HepG2 (cell line): ENCODE data around the gene FITM2. TPM values are rescaled to one million over a fixed set of nuclear protein-coding genes. Genes with fewer than 3 reads are reported as not detected.
"Not testable (repeated sequence)": the region's sequence is repeated elsewhere in the genome, so short reads cannot be mapped to it uniquely, and the experiment has no call there.

Experiments used
- ATAC-seq: fragments of 200-7000 bp; cut with Tn5 transposase; 3 replicates; pipeline ENCODE4 v1.9.1; 2020; ENCODE audit warnings: mild to moderate bottlenecking, moderate library complexity
- BruUV-seq: library from RNA; stranded (reverse); fragments of 400-500 nt; replicated peaks from 2 replicates; lab custom pipeline; 2021; lab: Mats Ljungman, UMichigan
- CTCF ChIA-PET: fragments of 300-600 bp; formaldehyde crosslinking; extraction: SDS; loops from one replicate; lab custom pipeline; 2021; ENCODE audit warnings: low total read pairs, inconsistent platforms, low intra/inter-chr PET ratio; lab: Yijun Ruan, JAX
- POLR2A ChIA-PET: fragments of 350-600 bp; sonication (Branson Sonifier 250); formaldehyde crosslinking; loops from one replicate; lab custom pipeline; 2020; ENCODE audit warnings: antibody characterized with exemption, inconsistent platforms; lab: Yijun Ruan, JAX
- DNase-seq: peaks from one replicate; pipeline ENCODE4 v3.0.0-alpha.2; 2015; ENCODE audit warnings: low spot score
- FAIRE-seq: peaks from 3 replicates; lab custom pipeline; 2011; peaks lifted over from hg19 to GRCh38; lab: Jason Lieb, UNC
- H2AFZ ChIP-seq: one replicate; pipeline ENCODE4 v1.6.1; 2011; ENCODE audit warnings: low read length, inconsistent platforms
- H3K27ac ChIP-seq: fragments of 300-600 bp; 3 replicates; pipeline ENCODE4 v1.8.0; 2011; ENCODE audit warnings: mixed run types, mild to moderate bottlenecking, mixed read lengths, low read length, inconsistent platforms; ENCODE audit not compliant: insufficient read depth; ENCODE audit errors: extremely low read length
- H3K27me3 ChIP-seq, 2 experiments: fragments of 200-600 bp in 1 of 2; 2 replicates in 1 of 2; 3 replicates in 1 of 2; pipeline versions ENCODE4 v1.6.0 to v1.8.0; 2011; ENCODE audit warnings: low read length in 2 of 2, mild to moderate bottlenecking in 2 of 2, moderate library complexity in 2 of 2, inconsistent platforms in 1 of 2; ENCODE audit not compliant: insufficient read depth in 2 of 2, control insufficient read depth in 1 of 2
- H3K36me3 ChIP-seq, 2 experiments: fragments of 200-600 bp in 1 of 2; replicated peaks in 1 of 2; 2 replicates in 1 of 2; 3 replicates in 1 of 2; pipeline versions ENCODE4 v1.5.1 to v1.8.0; 2011; ENCODE audit warnings: low read length in 2 of 2, inconsistent platforms in 1 of 2; ENCODE audit not compliant: insufficient read depth in 2 of 2, control insufficient read depth in 1 of 2
- H3K4me1 ChIP-seq: 2 replicates; pipeline ENCODE4 v1.5.1; 2012; ENCODE audit warnings: low read length, inconsistent platforms; ENCODE audit not compliant: insufficient read depth
- H3K4me2 ChIP-seq: 2 replicates; pipeline ENCODE4 v1.6.0; 2011; ENCODE audit warnings: low read depth, low read length, inconsistent platforms
- H3K4me3 ChIP-seq, 3 experiments: fragments of 200-600 bp in 1 of 3; sonication (generic), shearing (Covaris generic) in 1 of 3; replicated peaks in 1 of 3; 2 replicates each; pipeline ENCODE4 v1.5.1; 2011 to 2016; ENCODE audit warnings: low read length in 3 of 3, inconsistent platforms in 2 of 3, low read depth in 2 of 3, mild to moderate bottlenecking in 2 of 3, control low read depth in 1 of 3, mixed read lengths in 1 of 3; ENCODE audit not compliant: insufficient read depth in 1 of 3
- H3K79me2 ChIP-seq: one replicate; pipeline ENCODE4 v1.6.1; 2011; ENCODE audit warnings: low read length, inconsistent platforms; ENCODE audit not compliant: insufficient read depth
- H3K9ac ChIP-seq: 2 replicates; pipeline ENCODE4 v1.6.0; 2011; ENCODE audit warnings: mild to moderate bottlenecking, low read depth, low read length, inconsistent platforms; ENCODE audit not compliant: insufficient read depth
- H3K9me3 ChIP-seq: 2 replicates; pipeline ENCODE4 v1.5.1; 2012; ENCODE audit warnings: mild to moderate bottlenecking, low read length
- H4K20me1 ChIP-seq: 2 replicates; pipeline ENCODE4 v1.6.0; 2011; ENCODE audit warnings: inconsistent platforms, mild to moderate bottlenecking, low read length, moderate library complexity; ENCODE audit not compliant: insufficient read depth
- CEBPG ChIP-seq: IDR thresholded peaks from 2 replicates; pipeline ENCODE4 v1.6.1; 2016
- CHD4 ChIP-seq: fragments of 200-600 bp; sonication (generic); IDR thresholded peaks from 2 replicates; pipeline ENCODE4 v1.7.0; 2017; ENCODE audit warnings: mild to moderate bottlenecking, low read length, borderline replicate concordance
- DZIP1 ChIP-seq: sonication (generic); formaldehyde crosslinking; IDR thresholded peaks from 2 replicates; pipeline ENCODE4 v1.5.0; 2020; ENCODE audit warnings: mild to moderate bottlenecking, missing genetic modification reagents
- KLF6 ChIP-seq: IDR thresholded peaks from 2 replicates; pipeline ENCODE4 v1.8.0; 2016; ENCODE audit warnings: missing biosample characterization, missing genetic modification reagents
- MTF2 ChIP-seq: sonication (generic); formaldehyde crosslinking; IDR thresholded peaks from 2 replicates; pipeline ENCODE4 v1.5.0; 2020; ENCODE audit warnings: missing genetic modification reagents, borderline replicate concordance
- NR2F2 ChIP-seq: IDR thresholded peaks from 2 replicates; pipeline ENCODE4 v1.6.1; 2012; ENCODE audit warnings: low read depth, inconsistent platforms, borderline replicate concordance
- PHF8 ChIP-seq: sonication (generic); formaldehyde crosslinking; IDR thresholded peaks from 2 replicates; pipeline ENCODE4 v1.5.0; 2020; ENCODE audit warnings: missing genetic modification reagents
- RARA ChIP-seq: IDR thresholded peaks from 2 replicates; pipeline ENCODE4 v1.6.1; 2016; ENCODE audit warnings: missing genetic modification reagents, missing compliant biosample characterization
- TP53 ChIP-seq: sonication (generic); formaldehyde crosslinking; conservative IDR thresholded peaks from 2 replicates; pipeline ENCODE4 v1.4.0; 2020; ENCODE audit warnings: missing genetic modification reagents
- ZBTB7A ChIP-seq: sonication (generic); formaldehyde crosslinking; IDR thresholded peaks from 2 replicates; pipeline ENCODE4 v1.8.0; 2022; ENCODE audit warnings: mild to moderate bottlenecking, missing genetic modification reagents
- ZFP91 ChIP-seq: sonication (generic); formaldehyde crosslinking; IDR thresholded peaks from 2 replicates; pipeline ENCODE4 v1.9.0; 2022; ENCODE audit warnings: missing genetic modification reagents, mild to moderate bottlenecking, borderline replicate concordance
- ZNF121 ChIP-seq: sonication (generic); formaldehyde crosslinking; IDR thresholded peaks from 2 replicates; pipeline ENCODE4 v1.5.0; 2020; ENCODE audit warnings: mild to moderate bottlenecking, missing genetic modification reagents
- ZNF354B ChIP-seq: sonication (generic); formaldehyde crosslinking; IDR thresholded peaks from 2 replicates; pipeline ENCODE4 v1.8.0; 2022; ENCODE audit warnings: mild to moderate bottlenecking, missing genetic modification reagents
- ZNF629 ChIP-seq: sonication (generic); formaldehyde crosslinking; conservative IDR thresholded peaks from 2 replicates; pipeline ENCODE4 v1.5.0; 2020; ENCODE audit warnings: missing genetic modification reagents
- ZNF749 ChIP-seq: sonication (generic); formaldehyde crosslinking; IDR thresholded peaks from 2 replicates; pipeline ENCODE4 v1.8.0; 2022; ENCODE audit warnings: mild to moderate bottlenecking, missing genetic modification reagents, moderate library complexity, borderline replicate concordance
- ZNF782 ChIP-seq: sonication (generic); formaldehyde crosslinking; IDR thresholded peaks from 2 replicates; pipeline ENCODE4 v1.4.0; 2020; ENCODE audit warnings: missing genetic modification reagents, mild to moderate bottlenecking, borderline replicate concordance
- WGBS: methylation state at CpG from one replicate; pipeline ENCODE4 v1.1.6; 2017; ENCODE audit warnings: low lambda C conversion rate; 5-methylcytosine and 5-hydroxymethylcytosine counted together
- in situ Hi-C: cut with HindIII; loops from 2 replicates; pipeline ENCODE4 v1.10.0; 2017; ENCODE audit warnings: low pct_unique_long_range_greater_than_20kb; ENCODE audit not compliant: extremely low pct_ligation_motif_present
- intact Hi-C: fragments of 100-400 bp; cut with micrococcal nuclease; formaldehyde crosslinking; loops from one replicate; pipeline ENCODE4 v1.10.0; 2022; ENCODE audit not compliant: unreplicated experiment
- polyA plus RNA-seq, 8 experiments: library from polyadenylated mRNA; depleted of rRNA in 3 of 8; stranded (reverse) in 7 of 8; unstranded in 1 of 8; fragments of >200 nt; fragmentation: Illumina TruSeq in 4 of 8; extraction: Trizol in 4 of 8; gene quantifications; 2 replicates each; pipeline versions ENCODE4 v1.2.1 to v1.2.3, GENCODE V29; 2011 to 2016; ENCODE audit warnings: low read depth in 4 of 8, missing spikeins in 1 of 8, mixed read lengths in 1 of 8; ENCODE audit not compliant: insufficient read depth in 1 of 8
- total RNA-seq, 5 experiments: library from RNA; depleted of rRNA; stranded (reverse); fragments of >200 nt; fragmentation: Illumina TruSeq; extraction: Trizol; gene quantifications; 2 replicates each; pipeline ENCODE4 v1.2.3, GENCODE V29; 2016; ENCODE audit warnings: low read depth in 1 of 5

FITM2 gene
- total and polyA plus RNA-seq, 2 of the 13 experiments (the other 11 are each of a cell fraction or from before 2014, with no cell fraction given) = 9.6 to 24.5 TPM

GRCh38 chr20:44299011-44299535 lies 11.9 kb downstream of the FITM2 start:
- peak; percentile 25; the same call in 1 of the 2 replicates for TF ChIP-seq ZFP91 (CRISPR knock-in tag)
- H3K27ac ChIP-seq, H3K27me3 ChIP-seq, H3K9me3 ChIP-seq, H3K9ac ChIP-seq, H4K20me1 ChIP-seq, in situ Hi-C loops, intact Hi-C loops, H3K4me3 ChIP-seq, ATAC-seq, FAIRE-seq, H2AFZ ChIP-seq, H3K36me3 ChIP-seq, BruUV-seq, CTCF ChIA-PET, DNase-seq, H3K4me2 ChIP-seq, H3K79me2 ChIP-seq: not testable (repeated sequence)
- peaks cover 27% of the 10 kb centered on the region for H3K4me1 ChIP-seq
- POLR2A ChIA-PET = interaction anchor here (1.1 to 1.9 kb wide), 2 partner anchors 8 to 11 kb away, joined by 3 to 11 read pairs; partner anchors contain the start of gene FITM2
- WGBS = 98% methylated on average over 37 of the region's 42 CpGs

DNA sequence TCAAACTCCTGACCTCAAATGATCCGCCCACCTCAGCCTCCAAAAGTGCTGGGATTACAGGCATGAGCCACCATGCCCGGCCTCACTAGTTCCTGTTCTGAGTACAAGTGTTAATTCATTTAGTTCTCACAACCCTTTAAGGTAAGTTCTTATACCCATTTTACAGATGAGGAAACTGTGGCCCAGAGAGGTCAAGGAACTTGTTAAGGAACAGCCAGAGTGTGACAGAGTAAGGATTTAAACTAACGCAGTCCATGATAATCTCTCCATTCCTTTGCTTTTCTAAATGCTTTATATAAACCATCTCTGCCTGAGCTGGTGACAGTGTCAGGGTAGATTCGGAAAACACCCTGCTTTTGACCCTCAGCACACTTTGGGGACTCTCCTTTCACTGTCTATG lies 13.3 kb downstream of the FITM2 start:
- Histone ChIP-seq H3K27me3 (no peaks in the 10 kb centered on the region), H2AFZ (no peak overlapping the region), H3K27ac (no peak overlapping the region), H3K9me3 (no peaks in the 10 kb centered on the region), H3K79me2 (no peaks in the 10 kb centered on the region), H3K4me2 (no peak overlapping the region), H4K20me1 (no peaks in the 10 kb centered on the region), H3K4me1 (peaks cover 19% of the 10 kb centered on the region), H3K4me3 (no peak overlapping the region), H3K9ac (no peak overlapping the region), H3K36me3 (no peaks in the 10 kb centered on the region)
- no peak for FAIRE-seq
- DNase-seq = no peak
- CTCF ChIA-PET = no interaction called here
- in situ Hi-C loops (no loop called here), intact Hi-C loops (no loop called here)
- POLR2A ChIA-PET = no interaction called here
- 94% methylated on average over 4 of the region's 4 CpGs for WGBS
- no TSS peak for BruUV-seq
- no peak for ATAC-seq
- TF ChIP-seq KLF6 (CRISPR knock-in tag) (no peak), ZBTB7A (CRISPR knock-in tag) (no peak), CHD4 (peak; percentile 57; the same call in 1 of the 2 replicates), TP53 (CRISPR knock-in tag) (no peak), ZNF354B (CRISPR knock-in tag) (no peak), ZNF629 (CRISPR knock-in tag) (peak; percentile 94), CEBPG (CRISPR knock-in tag) (no peak), NR2F2 (no peak), ZNF782 (no peak), MTF2 (no peak), ZNF121 (CRISPR knock-in tag) (no peak), DZIP1 (no peak), ZNF749 (CRISPR knock-in tag) (no peak), RARA (CRISPR knock-in tag) (no peak), PHF8 (no peak)
